ENCODE measurements around the gene TRPM4. TPM values are rescaled to one million over a fixed set of nuclear protein-coding genes. Genes with fewer than 3 reads are reported as not detected.

Gene TRPM4
- polyA plus RNA-seq, 1 donor (not counting 4 experiments of a cell fraction or from before 2014, with no cell fraction given): 16.1 TPM

DNA sequence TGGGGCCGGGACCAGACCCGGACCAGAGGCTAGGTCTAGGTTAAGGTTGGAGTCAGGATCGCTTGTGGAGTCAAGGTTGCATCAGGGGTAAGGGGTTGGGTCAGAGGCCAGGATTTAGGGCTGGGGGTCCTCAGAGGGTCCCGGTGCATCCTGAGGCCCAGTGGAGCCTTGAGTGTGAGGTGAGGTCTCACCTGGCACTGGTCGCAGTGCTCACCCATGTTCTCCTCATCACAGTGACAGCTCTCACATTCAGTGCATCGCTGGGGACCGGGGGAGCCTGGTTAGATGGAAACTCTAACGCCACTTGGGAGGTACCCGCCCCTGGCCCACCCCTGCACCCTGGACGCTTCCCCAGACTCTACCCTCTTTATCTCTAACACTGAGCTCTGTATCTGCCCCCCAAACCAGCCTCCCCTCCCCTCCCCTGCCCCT is 5.5 kb upstream of the TRPM4 start:
- H3K36me3 ChIP-seq (ENCODE audit: control insufficient read depth in 2 of 2, extremely low read depth in 1 of 2, insufficient read depth in 2 of 2, low read length in 2 of 2): no peaks in the 10 kb centered on the region
- H2AFZ ChIP-seq (ENCODE audit: control insufficient read depth, low read length): no peak overlapping the region
- DNase-seq (ENCODE audit: low read depth, low spot score) (no peak), FAIRE-seq (no peak)
- no peak overlapping the region for H3K27ac ChIP-seq (ENCODE audit: control insufficient read depth, insufficient read depth, low read length)
- dilution Hi-C loops (cut with MboI; ENCODE audit: extremely low pct_ligation_motif_present, low sequenced_read_pairs): no loop called here
- no peaks in the 10 kb centered on the region for H3K9me1 ChIP-seq (ENCODE audit: control insufficient read depth, extremely low read depth, insufficient read depth, low read length)
- H3K4me2 ChIP-seq (ENCODE audit: control insufficient read depth, extremely low read depth, insufficient read depth, low read depth, low read length): no peak overlapping the region
- H3K79me2 ChIP-seq (ENCODE audit: control insufficient read depth, insufficient read depth, low read length): no peaks in the 10 kb centered on the region
- peaks cover 22% of the 10 kb centered on the region for H3K4me1 ChIP-seq (ENCODE audit: control insufficient read depth, extremely low read depth, insufficient read depth, low read length)
- no peaks in the 10 kb centered on the region for H3K9me3 ChIP-seq (ENCODE audit: control insufficient read depth, low read depth, low read length)
- TF ChIP-seq EZH2 (IDR thresholded peaks at IDR 0.05; ENCODE audit: low read length): no peak
- TF ChIP-seq, protein P1, sequence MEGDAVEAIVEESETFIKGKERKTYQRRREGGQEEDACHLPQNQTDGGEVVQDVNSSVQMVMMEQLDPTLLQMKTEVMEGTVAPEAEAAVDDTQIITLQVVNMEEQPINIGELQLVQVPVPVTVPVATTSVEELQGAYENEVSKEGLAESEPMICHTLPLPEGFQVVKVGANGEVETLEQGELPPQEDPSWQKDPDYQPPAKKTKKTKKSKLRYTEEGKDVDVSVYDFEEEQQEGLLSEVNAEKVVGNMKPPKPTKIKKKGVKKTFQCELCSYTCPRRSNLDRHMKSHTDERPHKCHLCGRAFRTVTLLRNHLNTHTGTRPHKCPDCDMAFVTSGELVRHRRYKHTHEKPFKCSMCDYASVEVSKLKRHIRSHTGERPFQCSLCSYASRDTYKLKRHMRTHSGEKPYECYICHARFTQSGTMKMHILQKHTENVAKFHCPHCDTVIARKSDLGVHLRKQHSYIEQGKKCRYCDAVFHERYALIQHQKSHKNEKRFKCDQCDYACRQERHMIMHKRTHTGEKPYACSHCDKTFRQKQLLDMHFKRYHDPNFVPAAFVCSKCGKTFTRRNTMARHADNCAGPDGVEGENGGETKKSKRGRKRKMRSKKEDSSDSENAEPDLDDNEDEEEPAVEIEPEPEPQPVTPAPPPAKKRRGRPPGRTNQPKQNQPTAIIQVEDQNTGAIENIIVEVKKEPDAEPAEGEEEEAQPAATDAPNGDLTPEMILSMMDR (optimal IDR thresholded peaks at IDR 0.05 in 1 of 3, IDR thresholded peaks at IDR 0.05 in 1 of 3, conservative IDR thresholded peaks at IDR 0.05 in 1 of 3; ENCODE audit: extremely low read depth in 1 of 3, insufficient read depth in 2 of 3, low read length in 3 of 3): no peak
- no peak overlapping the region for H3K4me3 ChIP-seq (ENCODE audit: control insufficient read depth in 2 of 3, extremely low read depth in 1 of 3, insufficient read depth in 2 of 3, low read depth in 1 of 3, low read length in 3 of 3)
- no peaks in the 10 kb centered on the region for H3K27me3 ChIP-seq (ENCODE audit: control insufficient read depth, extremely low read depth, insufficient read depth, low read length)
- no peak overlapping the region for H3K9ac ChIP-seq (ENCODE audit: control insufficient read depth, extremely low read depth, insufficient read depth, low read length)
- no peaks in the 10 kb centered on the region for H4K20me1 ChIP-seq (ENCODE audit: control insufficient read depth, extremely low read depth, insufficient read depth, low read length)

DNA sequence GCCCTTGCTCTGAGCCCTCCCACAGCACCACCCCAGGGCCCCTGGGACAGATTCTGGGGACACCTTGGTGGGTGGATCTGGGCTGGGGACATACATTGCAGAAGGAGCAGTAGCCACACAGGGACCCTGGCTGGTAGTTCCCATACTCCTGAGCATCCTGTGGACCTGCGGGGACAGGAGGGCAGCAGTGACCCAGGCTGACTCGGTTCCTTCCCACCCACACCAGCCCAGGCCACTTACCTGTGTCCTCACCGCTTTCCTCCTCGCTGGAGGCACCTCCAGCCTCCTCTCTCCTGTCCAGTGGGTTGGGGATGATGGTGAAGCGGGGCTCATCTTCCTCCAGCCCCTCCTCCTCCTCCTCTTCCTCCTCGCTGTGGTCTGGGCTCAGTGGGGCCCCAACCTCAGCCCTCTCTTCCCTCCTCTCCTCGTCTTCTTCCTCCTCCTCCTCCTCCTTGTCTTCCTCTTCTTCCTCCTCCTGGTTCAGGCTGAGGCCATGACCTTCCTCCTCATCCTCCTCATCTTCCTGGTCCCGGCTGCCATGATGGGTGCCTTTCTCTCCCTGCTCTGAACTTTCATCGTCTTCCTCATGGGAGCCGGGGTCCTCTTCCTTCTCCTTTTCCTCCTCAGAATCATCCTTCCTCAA is 4.3 kb upstream of the TRPM4 start:
- Histone ChIP-seq H3K79me2 (ENCODE audit: control insufficient read depth, insufficient read depth, low read length) (peaks cover 5% of the 10 kb centered on the region), H3K4me1 (ENCODE audit: control insufficient read depth, extremely low read depth, insufficient read depth, low read length) (peaks cover 23% of the 10 kb centered on the region), H3K9me1 (ENCODE audit: control insufficient read depth, extremely low read depth, insufficient read depth, low read length) (no peaks in the 10 kb centered on the region), H3K9ac (ENCODE audit: control insufficient read depth, extremely low read depth, insufficient read depth, low read length) (no peak overlapping the region), H3K36me3 (ENCODE audit: control insufficient read depth in 2 of 2, extremely low read depth in 1 of 2, insufficient read depth in 2 of 2, low read length in 2 of 2) (no peaks in the 10 kb centered on the region), H3K4me2 (ENCODE audit: control insufficient read depth, extremely low read depth, insufficient read depth, low read depth, low read length) (no peak overlapping the region), H3K27me3 (ENCODE audit: control insufficient read depth, extremely low read depth, insufficient read depth, low read length) (no peaks in the 10 kb centered on the region), H3K9me3 (ENCODE audit: control insufficient read depth, low read depth, low read length) (no peaks in the 10 kb centered on the region), H2AFZ (ENCODE audit: control insufficient read depth, low read length) (no peak overlapping the region), H3K4me3 (ENCODE audit: control insufficient read depth in 2 of 3, extremely low read depth in 1 of 3, insufficient read depth in 2 of 3, low read depth in 1 of 3, low read length in 3 of 3) (no peak overlapping the region), H3K27ac (ENCODE audit: control insufficient read depth, insufficient read depth, low read length) (no peak overlapping the region), H4K20me1 (ENCODE audit: control insufficient read depth, extremely low read depth, insufficient read depth, low read length) (no peaks in the 10 kb centered on the region)
- no peak for FAIRE-seq
- no peak for DNase-seq (ENCODE audit: low read depth, low spot score)
- dilution Hi-C loops (cut with MboI; ENCODE audit: extremely low pct_ligation_motif_present, low sequenced_read_pairs): no loop called here
- no peak for TF ChIP-seq EZH2 (IDR thresholded peaks at IDR 0.05; ENCODE audit: low read length)
- TF ChIP-seq, protein P1 (optimal IDR thresholded peaks at IDR 0.05 in 1 of 3, IDR thresholded peaks at IDR 0.05 in 1 of 3, conservative IDR thresholded peaks at IDR 0.05 in 1 of 3; ENCODE audit: extremely low read depth in 1 of 3, insufficient read depth in 2 of 3, low read length in 3 of 3): no peak
